Neural cell (in vitro differentiated cells): ENCODE data around the gene RARRES2. TPM values are rescaled to one million over a fixed set of nuclear protein-coding genes. Genes with fewer than 3 reads are reported as not detected.

Experiments
- H2AFZ ChIP-seq: fragments of 200-600, 300-800 bp; sonication (generic), shearing (Covaris generic); 2 replicates; pipeline ENCODE4 v1.6.0; 2014; ENCODE audit warnings: low read depth, mild to moderate bottlenecking, antibody characterized with exemption, low read length, moderate library complexity
- H3F3A ChIP-seq: fragments of 200-600 bp; shearing (Covaris generic); 2 replicates; pipeline ENCODE4 v1.6.1; 2016; ENCODE audit warnings: mild to moderate bottlenecking, moderate library complexity, mixed read lengths, antibody characterized with exemption, low read length; ENCODE audit not compliant: insufficient read depth, poor library complexity, severe bottlenecking
- H3K27ac ChIP-seq: fragments of 200-600, 300-800 bp; sonication (generic), shearing (Covaris generic); 2 replicates; pipeline ENCODE4 v1.5.1; 2014; ENCODE audit warnings: mild to moderate bottlenecking, low read length, moderate library complexity
- H3K27me3 ChIP-seq: fragments of 300-800, 200-600 bp; sonication (generic), shearing (Covaris generic); 2 replicates; pipeline ENCODE4 v1.6.0; 2014; ENCODE audit warnings: mild to moderate bottlenecking, low read depth, low read length, moderate library complexity; ENCODE audit not compliant: insufficient read depth
- H3K36me3 ChIP-seq: fragments of 300-800, 200-600 bp; sonication (generic), shearing (Covaris generic); 2 replicates; pipeline ENCODE4 v1.5.1; 2014; ENCODE audit warnings: mild to moderate bottlenecking, antibody characterized with exemption, low read length, moderate library complexity; ENCODE audit not compliant: insufficient read depth
- H3K4me2 ChIP-seq: fragments of 300-800, 200-600 bp; sonication (generic), shearing (Covaris generic); 2 replicates; pipeline ENCODE4 v1.6.0; 2014; ENCODE audit warnings: mild to moderate bottlenecking, low read length
- H3K4me3 ChIP-seq: fragments of 300-800, 200-600 bp; sonication (generic), shearing (Covaris generic); 2 replicates; pipeline ENCODE4 v1.5.1; 2014; ENCODE audit warnings: mild to moderate bottlenecking, low read length, moderate library complexity
- H3K79me2 ChIP-seq: fragments of 200-600 bp; shearing (Covaris generic); replicated peaks from 2 replicates; pipeline ENCODE4 v1.6.0; 2014; ENCODE audit warnings: mild to moderate bottlenecking, low read length, moderate library complexity; ENCODE audit not compliant: insufficient read depth
- H3K9ac ChIP-seq: fragments of 300-800, 200-600 bp; sonication (generic), shearing (Covaris generic); 2 replicates; pipeline ENCODE4 v1.6.1; 2016; ENCODE audit warnings: mild to moderate bottlenecking, low read length, mixed read lengths
- H3K9me2 ChIP-seq: fragments of 200-600 bp; shearing (Covaris generic); 2 replicates; pipeline ENCODE4 v1.6.1; 2016; ENCODE audit warnings: mild to moderate bottlenecking, low read length, mixed read lengths; ENCODE audit not compliant: insufficient read depth
- H3K9me3 ChIP-seq: fragments of 200-600, 300-800 bp; sonication (generic), shearing (Covaris generic); 2 replicates; pipeline ENCODE4 v1.6.1; 2016; ENCODE audit warnings: mild to moderate bottlenecking, mixed run types, low read length, moderate library complexity, mixed read lengths
- H4K20me1 ChIP-seq: fragments of 200-600 bp; shearing (Covaris generic); 2 replicates; pipeline ENCODE4 v1.6.1; 2016; ENCODE audit warnings: mild to moderate bottlenecking, mixed run types; ENCODE audit not compliant: insufficient read depth
- CTCF ChIP-seq: fragments of 450-650 bp; IDR thresholded peaks from 2 replicates; pipeline ENCODE4 v1.5.1; 2014; ENCODE audit warnings: antibody characterized with exemption, mild to moderate bottlenecking, moderate library complexity; ENCODE audit not compliant: poor library complexity, severe bottlenecking
- EP300 ChIP-seq: fragments of 450-650 bp; conservative IDR thresholded peaks from 2 replicates; pipeline ENCODE4 v1.6.1; 2014; ENCODE audit warnings: antibody characterized with exemption, mild to moderate bottlenecking, moderate library complexity; ENCODE audit not compliant: poor library complexity, severe bottlenecking
- EZH2 ChIP-seq: fragments of 200-600, 300-800 bp; shearing (Covaris generic), sonication (generic); IDR thresholded peaks from 2 replicates; pipeline ENCODE4 v1.6.1; 2014; ENCODE audit warnings: antibody characterized with exemption, low read length, borderline replicate concordance, mild to moderate bottlenecking; ENCODE audit not compliant: insufficient read depth, poor library complexity, severe bottlenecking
- MXI1 ChIP-seq: fragments of 450-650 bp; conservative IDR thresholded peaks from 2 replicates; pipeline ENCODE4 v1.6.1; 2014; ENCODE audit warnings: antibody characterized with exemption, mild to moderate bottlenecking; ENCODE audit not compliant: poor library complexity, severe bottlenecking
- POLR2AphosphoS5 ChIP-seq: IDR thresholded peaks from 2 replicates; pipeline ENCODE4 v1.6.1; 2012
- RAD21 ChIP-seq: fragments of 450-650 bp; conservative IDR thresholded peaks from 2 replicates; pipeline ENCODE4 v1.6.1; 2014; ENCODE audit warnings: antibody characterized with exemption, mild to moderate bottlenecking, moderate library complexity
- SMC3 ChIP-seq: fragments of 450-650 bp; conservative IDR thresholded peaks from 2 replicates; pipeline ENCODE4 v1.6.1; 2014; ENCODE audit warnings: antibody characterized with exemption, mild to moderate bottlenecking, moderate library complexity; ENCODE audit not compliant: poor library complexity
- TAF1 ChIP-seq: IDR thresholded peaks from 2 replicates; pipeline ENCODE4 v1.6.1; 2012; ENCODE audit warnings: low read depth
- polyA plus RNA-seq: library from polyadenylated mRNA; depleted of rRNA; stranded (reverse); fragments of >200 nt; gene quantifications from 2 replicates; pipeline ENCODE4 v1.2.3, GENCODE V29; 2014
- TF ChIP-seq, protein P1 (sequence below): IDR thresholded peaks from 2 replicates; pipeline ENCODE4 v1.6.1; 2012; ENCODE audit warnings: borderline replicate concordance

Gene RARRES2
- polyA plus RNA-seq, 1 donor from 2014 or later, result 0.71 TPM

DNA sequence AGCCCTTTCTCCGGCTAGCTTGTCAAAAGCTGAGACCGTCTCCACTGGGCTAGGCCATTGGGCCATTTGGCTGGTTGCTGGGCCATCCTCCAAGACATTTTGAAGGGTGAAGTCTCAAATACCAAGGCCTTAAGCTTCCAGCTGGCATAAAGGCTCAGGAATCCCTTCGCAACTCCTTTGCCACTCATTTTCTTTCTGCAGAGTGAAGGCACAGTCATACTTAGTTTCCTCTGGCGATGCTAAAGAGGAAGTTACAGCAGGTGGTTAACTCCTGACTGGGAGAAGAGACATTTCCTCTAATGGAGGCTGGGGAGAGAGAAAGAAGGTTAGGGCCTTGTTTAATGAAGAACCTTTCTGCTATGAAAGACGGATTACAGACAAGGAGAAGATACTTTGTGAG lies 22.4 kb upstream of the RARRES2 start:
- TF ChIP-seq CTCF (no peak), SMC3 (no peak), EZH2 (no peak), EP300 (no peak), MXI1 (no peak), TAF1 (no peak), POLR2AphosphoS5 (no peak), RAD21 (no peak)
- TF ChIP-seq, protein P1, sequence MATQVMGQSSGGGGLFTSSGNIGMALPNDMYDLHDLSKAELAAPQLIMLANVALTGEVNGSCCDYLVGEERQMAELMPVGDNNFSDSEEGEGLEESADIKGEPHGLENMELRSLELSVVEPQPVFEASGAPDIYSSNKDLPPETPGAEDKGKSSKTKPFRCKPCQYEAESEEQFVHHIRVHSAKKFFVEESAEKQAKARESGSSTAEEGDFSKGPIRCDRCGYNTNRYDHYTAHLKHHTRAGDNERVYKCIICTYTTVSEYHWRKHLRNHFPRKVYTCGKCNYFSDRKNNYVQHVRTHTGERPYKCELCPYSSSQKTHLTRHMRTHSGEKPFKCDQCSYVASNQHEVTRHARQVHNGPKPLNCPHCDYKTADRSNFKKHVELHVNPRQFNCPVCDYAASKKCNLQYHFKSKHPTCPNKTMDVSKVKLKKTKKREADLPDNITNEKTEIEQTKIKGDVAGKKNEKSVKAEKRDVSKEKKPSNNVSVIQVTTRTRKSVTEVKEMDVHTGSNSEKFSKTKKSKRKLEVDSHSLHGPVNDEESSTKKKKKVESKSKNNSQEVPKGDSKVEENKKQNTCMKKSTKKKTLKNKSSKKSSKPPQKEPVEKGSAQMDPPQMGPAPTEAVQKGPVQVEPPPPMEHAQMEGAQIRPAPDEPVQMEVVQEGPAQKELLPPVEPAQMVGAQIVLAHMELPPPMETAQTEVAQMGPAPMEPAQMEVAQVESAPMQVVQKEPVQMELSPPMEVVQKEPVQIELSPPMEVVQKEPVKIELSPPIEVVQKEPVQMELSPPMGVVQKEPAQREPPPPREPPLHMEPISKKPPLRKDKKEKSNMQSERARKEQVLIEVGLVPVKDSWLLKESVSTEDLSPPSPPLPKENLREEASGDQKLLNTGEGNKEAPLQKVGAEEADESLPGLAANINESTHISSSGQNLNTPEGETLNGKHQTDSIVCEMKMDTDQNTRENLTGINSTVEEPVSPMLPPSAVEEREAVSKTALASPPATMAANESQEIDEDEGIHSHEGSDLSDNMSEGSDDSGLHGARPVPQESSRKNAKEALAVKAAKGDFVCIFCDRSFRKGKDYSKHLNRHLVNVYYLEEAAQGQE, result no peak
- Histone ChIP-seq H3K79me2 (no peaks in the 10 kb centered on the region), H3K36me3 (no peaks in the 10 kb centered on the region), H3K4me2 (no peak overlapping the region), H3K9ac (no peak overlapping the region), H4K20me1 (no peaks in the 10 kb centered on the region), H3F3A (no peaks in the 10 kb centered on the region), H3K27ac (no peak overlapping the region), H3K9me2 (no peaks in the 10 kb centered on the region), H3K4me3 (no peak overlapping the region), H3K9me3 (no peaks in the 10 kb centered on the region), H3K27me3 (no peaks in the 10 kb centered on the region), H2AFZ (no peak overlapping the region)

DNA sequence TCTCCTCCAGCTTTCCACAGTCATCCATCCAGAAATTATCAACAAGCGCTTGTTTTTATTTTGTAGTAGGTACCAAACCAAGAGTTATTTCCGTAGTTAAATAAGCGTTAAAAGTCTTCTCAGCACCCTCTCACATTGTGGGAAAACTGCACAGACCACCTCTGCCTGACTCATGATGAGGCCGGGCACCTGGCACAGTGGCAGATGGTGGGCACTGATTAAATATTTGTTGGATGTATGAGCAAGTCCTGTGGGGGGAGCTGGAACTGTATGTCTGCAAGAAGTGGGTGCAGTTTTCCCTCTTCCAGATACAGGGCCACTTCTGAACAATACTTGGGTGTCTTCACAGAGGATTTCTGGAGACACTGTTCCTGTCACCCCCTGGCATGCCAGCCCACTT lies 21.9 kb upstream of the RARRES2 start:
- H3K9me2 ChIP-seq, result no peaks in the 10 kb centered on the region
- no peaks in the 10 kb centered on the region for H3F3A ChIP-seq
- no peaks in the 10 kb centered on the region for H3K79me2 ChIP-seq
- TF ChIP-seq MXI1 (no peak), SMC3 (no peak), POLR2AphosphoS5 (no peak), EP300 (no peak), RAD21 (no peak), CTCF (no peak), EZH2 (no peak), TAF1 (no peak)
- TF ChIP-seq, protein P1, result no peak
- no peak overlapping the region for H3K27ac ChIP-seq
- H3K36me3 ChIP-seq, result no peaks in the 10 kb centered on the region
- H3K9me3 ChIP-seq, result no peaks in the 10 kb centered on the region
- H3K27me3 ChIP-seq, result no peaks in the 10 kb centered on the region
- no peak overlapping the region for H3K4me2 ChIP-seq
- H2AFZ ChIP-seq, result no peak overlapping the region
- no peak overlapping the region for H3K9ac ChIP-seq
- no peaks in the 10 kb centered on the region for H4K20me1 ChIP-seq
- H3K4me3 ChIP-seq, result no peak overlapping the region
